Embryonic facial prominence (tissue), 1 donor: ENCODE results near the gene FOXR1.
A peak's percentile ranks its signal among the peaks of the same experiment; 100 is the strongest.

Source experiments
- DNase-seq: peaks from one replicate; pipeline ENCODE4 v3.0.0-alpha.2; 2016; ENCODE audit errors: extremely low spot score

The FOXR1 gene

DNA sequence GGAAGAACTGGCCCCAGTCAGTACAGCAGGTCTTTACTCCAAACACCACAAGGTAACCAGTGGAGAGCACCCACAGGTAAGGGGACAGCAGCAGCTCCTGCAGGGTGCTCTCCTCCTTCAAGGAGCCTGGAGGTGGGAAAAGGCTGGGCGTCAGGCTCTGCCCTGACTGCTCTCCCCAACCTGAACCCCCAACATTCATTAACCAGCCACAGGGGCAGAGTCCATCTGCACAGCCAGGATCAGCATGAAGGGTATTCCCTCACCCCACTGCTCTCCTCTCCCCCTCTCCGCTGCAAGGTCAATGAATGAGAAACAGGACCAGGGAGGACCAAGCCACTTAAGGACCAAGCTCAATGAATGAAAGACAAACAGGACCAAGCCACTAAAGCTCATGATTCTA is 55.4 kb downstream of the FOXR1 start:
- DNase-seq, result no peak

- DNase-seq, result no peak
Measured at GRCh38 chr11:119027561-119028345, 56.2 kb downstream of the FOXR1 start.

GRCh38 chr11:119028346-119029068 is 56.9 kb downstream of the FOXR1 start:
- DNase-seq, result no peak

- DNase-seq, result no peak
Measured at GRCh38 chr11:119029069-119029339, 57.4 kb downstream of the FOXR1 start.

DNA sequence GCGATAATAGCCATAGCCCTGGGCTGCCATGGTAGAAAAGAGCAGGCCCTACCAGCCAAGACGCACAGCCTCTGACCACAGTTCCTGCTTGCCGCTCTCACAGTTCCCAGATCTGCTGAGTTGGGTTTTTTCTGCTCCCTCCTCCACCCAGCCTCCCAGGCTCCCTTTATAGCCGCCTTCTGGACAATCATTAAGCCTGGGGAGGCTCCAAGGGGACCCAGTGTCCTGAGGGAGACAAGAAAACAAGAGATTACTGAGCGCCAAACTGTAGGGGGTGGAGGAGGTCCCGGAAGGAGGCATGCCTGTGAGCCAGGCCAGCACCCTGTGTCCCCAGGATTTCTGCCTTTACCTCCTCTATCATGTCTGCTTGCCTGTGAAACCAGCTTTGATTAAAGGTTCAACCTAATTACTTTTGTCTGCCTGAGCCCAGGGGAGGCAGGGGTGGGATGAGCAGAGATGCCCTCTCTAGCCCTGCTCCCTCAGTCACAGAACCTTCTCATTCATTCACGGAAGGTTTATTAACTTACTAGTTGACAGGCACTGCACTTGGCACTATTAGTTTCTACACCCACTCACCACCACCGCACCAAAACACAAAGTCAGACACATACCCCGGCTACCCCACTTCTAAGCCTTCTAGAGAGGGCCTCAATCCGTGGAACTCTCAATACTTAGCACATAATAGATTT is 57.9 kb downstream of the FOXR1 start:
- no peak for DNase-seq

- no peak for DNase-seq
Measured at GRCh38 chr11:119030029-119030328, 58.4 kb downstream of the FOXR1 start.

GRCh38 chr11:119030329-119031047 is 58.9 kb downstream of the FOXR1 start, which contains the start of gene SLC37A4:
TSS of gene SLC37A4 (minus strand) at chr11:119030877.
- DNase-seq, result peak; percentile 84
